Activated T-helper 1 cell treated with anti-CD3 and anti-CD28 coated beads, Interleukin-12 subunit alpha, Interleukin-12 subunit beta, Interleukin-2, Interleukin-4 antibody, amounts not matched to agents 30 ng/mL and 10 ng/mL and 1 ng/mL, durations not matched to agents 14 hours and 24 hours and 36 hours (primary cell): ENCODE measurements around the gene KCTD19. TPM values are rescaled to one million over a fixed set of nuclear protein-coding genes. Genes with fewer than 3 reads are reported as not detected.
"Not testable (repeated sequence)": the region's sequence is repeated elsewhere in the genome, so short reads cannot be mapped to it uniquely, and the experiment has no call there.

Experiments used
- DNase-seq: peaks from one replicate; pipeline ENCODE4 v3.0.0; 2021; ENCODE audit warnings: low spot score
- H3K27ac Mint-ChIP-seq: one replicate; pipeline ENCODE4 v1.8.0; 2021; ENCODE audit warnings: mild to moderate bottlenecking, mixed read lengths
- H3K27me3 Mint-ChIP-seq: one replicate; pipeline ENCODE4 v1.8.0; 2022; ENCODE audit warnings: mild to moderate bottlenecking, moderate library complexity, mixed read lengths; ENCODE audit not compliant: insufficient read depth
- H3K36me3 Mint-ChIP-seq: one replicate; pipeline ENCODE4 v1.8.0; 2021; ENCODE audit warnings: low read depth, mixed read lengths
- H3K4me1 Mint-ChIP-seq: one replicate; pipeline ENCODE4 v1.8.0; 2021; ENCODE audit warnings: low read depth, mixed read lengths
- H3K4me3 Mint-ChIP-seq: one replicate; pipeline ENCODE4 v1.8.0; 2021; ENCODE audit warnings: mild to moderate bottlenecking, moderate library complexity, mixed read lengths
- H3K9me3 Mint-ChIP-seq: one replicate; pipeline ENCODE4 v1.8.0; 2021; ENCODE audit warnings: mixed read lengths
- intact Hi-C: fragments of 100-400 bp; cut with micrococcal nuclease; formaldehyde crosslinking; loops from one replicate; pipeline ENCODE4 v1.15.1; 2024
- total RNA-seq: library from RNA; stranded (reverse); gene quantifications from 2 replicates; pipeline ENCODE4 v1.2.3, GENCODE V29; 2022

KCTD19 gene
- 0.22 and 0.62 TPM in 2 replicates for total RNA-seq

- peak within 1 kb of the TSS; percentile 56 for H3K27ac Mint-ChIP-seq
- H3K9me3 Mint-ChIP-seq: no peaks in the 10 kb centered on the region
- DNase-seq: peak; percentile 34
- peaks cover 45% of the 10 kb centered on the region for H3K27me3 Mint-ChIP-seq
- intact Hi-C loops: no loop called here
- H3K4me3 Mint-ChIP-seq: peak within 1 kb of the TSS; percentile 87
- H3K4me1 Mint-ChIP-seq: peaks cover 5% of the 10 kb centered on the region
- H3K36me3 Mint-ChIP-seq: no peaks in the 10 kb centered on the region
These were observed at the start of gene KCTD19, which contains the start of gene LRRC36 for GRCh38 chr16:67326472-67327309. KCTD19 (minus strand) TSS chr16:67326741; CDS start chr16:67326707, 34 bp downstream. LRRC36 (plus strand) TSS chr16:67326815; CDS start chr16:67326863, 48 bp downstream.

- H3K27me3 Mint-ChIP-seq, intact Hi-C loops, H3K27ac Mint-ChIP-seq, H3K4me3 Mint-ChIP-seq, H3K9me3 Mint-ChIP-seq, DNase-seq, H3K4me1 Mint-ChIP-seq, H3K36me3 Mint-ChIP-seq: not testable (repeated sequence)
These were observed 49.5 kb upstream of the KCTD19 start for GRCh38 chr16:67376012-67376411.

GRCh38 chr16:67372664-67373063 is 46.1 kb upstream of the KCTD19 start:
- intact Hi-C loops: no loop called here

DNA sequence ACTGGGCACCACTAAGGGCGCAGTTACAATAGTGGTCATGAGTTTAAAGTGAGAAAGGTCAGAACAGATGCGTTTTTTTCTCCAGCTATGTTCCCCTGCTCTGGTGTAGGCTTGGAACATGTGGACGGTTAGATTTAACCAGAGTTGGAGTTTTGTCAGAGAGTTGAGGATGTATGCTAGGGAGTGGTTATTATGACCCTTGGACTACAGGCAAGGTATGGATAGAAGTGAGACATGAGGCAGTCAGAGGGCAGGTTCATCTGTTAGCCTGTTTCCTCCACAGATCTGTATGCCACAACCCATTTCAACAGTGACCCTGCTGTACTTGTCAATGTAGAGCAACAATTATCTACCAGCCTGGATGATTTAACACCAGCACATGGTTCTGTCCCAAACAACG is 44.1 kb upstream of the KCTD19 start:
- no peak overlapping the region for H3K4me3 Mint-ChIP-seq
- intact Hi-C loops: no loop called here
- no peak for DNase-seq
- H3K4me1 Mint-ChIP-seq: no peaks in the 10 kb centered on the region
- H3K9me3 Mint-ChIP-seq: no peaks in the 10 kb centered on the region
- H3K27ac Mint-ChIP-seq: no peak overlapping the region
- no peaks in the 10 kb centered on the region for H3K36me3 Mint-ChIP-seq
- no peaks in the 10 kb centered on the region for H3K27me3 Mint-ChIP-seq

More at GRCh38 chr16:67372664-67373063, 46.1 kb upstream of the KCTD19 start:
- H3K4me3 Mint-ChIP-seq: no peak overlapping the region
- H3K27me3 Mint-ChIP-seq: peaks cover 2% of the 10 kb centered on the region
- H3K9me3 Mint-ChIP-seq: no peaks in the 10 kb centered on the region
- no peaks in the 10 kb centered on the region for H3K36me3 Mint-ChIP-seq
- no peak for DNase-seq
- H3K4me1 Mint-ChIP-seq: no peaks in the 10 kb centered on the region
- H3K27ac Mint-ChIP-seq: no peak overlapping the region

- intact Hi-C loops: no loop called here
- Mint-ChIP-seq H3K27me3 (peaks cover 10% of the 10 kb centered on the region), H3K4me1 (peaks cover 6% of the 10 kb centered on the region)
These were observed 38.2 kb upstream of the KCTD19 start for GRCh38 chr16:67364600-67365235.

GRCh38 chr16:67361038-67361437 is 34.5 kb upstream of the KCTD19 start:
- Mint-ChIP-seq H3K27me3 (peaks cover 17% of the 10 kb centered on the region), H3K4me1 (peaks cover 6% of the 10 kb centered on the region), H3K27ac (no peak overlapping the region), H3K4me3 (no peak overlapping the region), H3K9me3 (no peaks in the 10 kb centered on the region), H3K36me3 (no peaks in the 10 kb centered on the region)
- intact Hi-C loops: no loop called here
- DNase-seq: no peak

More at GRCh38 chr16:67364600-67365235, 38.2 kb upstream of the KCTD19 start:
- no peak for DNase-seq
- Mint-ChIP-seq H3K4me3 (no peak overlapping the region), H3K27ac (no peak overlapping the region), H3K36me3 (no peaks in the 10 kb centered on the region), H3K9me3 (no peaks in the 10 kb centered on the region)

DNA sequence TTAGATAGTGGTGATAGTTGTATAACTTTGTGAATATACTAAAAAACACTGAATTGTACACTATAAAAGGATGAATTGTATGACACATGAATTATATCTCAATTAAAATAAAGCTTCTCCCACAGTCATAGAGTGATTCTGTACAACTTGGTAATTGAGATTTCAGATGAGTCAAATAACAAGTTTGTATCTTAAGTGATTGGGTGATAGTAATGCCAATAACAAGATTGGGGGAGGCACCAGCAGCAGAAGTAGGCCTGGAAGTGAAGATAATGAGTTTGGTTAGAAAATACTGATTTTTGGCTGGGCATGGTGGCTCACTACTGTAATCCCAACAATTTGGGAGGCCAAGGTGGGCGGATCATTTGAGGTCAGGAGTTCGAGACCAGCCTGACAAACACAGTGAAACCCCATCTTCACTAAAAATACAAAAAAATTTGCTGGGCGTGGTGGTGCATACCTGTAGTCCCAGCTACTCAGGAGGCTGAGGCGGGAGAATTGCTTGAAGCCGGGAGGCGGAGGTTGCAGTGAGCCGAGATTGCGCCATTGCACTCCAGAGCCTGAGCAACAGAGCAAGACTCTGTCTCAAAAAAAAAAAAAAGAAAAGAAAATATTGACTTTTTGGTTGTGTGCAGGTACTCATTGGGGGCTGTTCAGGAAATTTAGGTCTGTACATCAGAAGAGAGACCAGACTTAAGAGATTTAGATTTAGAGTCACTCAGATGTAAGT is 33.2 kb upstream of the KCTD19 start:
- H3K27me3 Mint-ChIP-seq: peaks cover 19% of the 10 kb centered on the region
- intact Hi-C loops, H3K4me1 Mint-ChIP-seq, H3K4me3 Mint-ChIP-seq, H3K27ac Mint-ChIP-seq, H3K36me3 Mint-ChIP-seq, H3K9me3 Mint-ChIP-seq, DNase-seq: not testable (repeated sequence)

DNA sequence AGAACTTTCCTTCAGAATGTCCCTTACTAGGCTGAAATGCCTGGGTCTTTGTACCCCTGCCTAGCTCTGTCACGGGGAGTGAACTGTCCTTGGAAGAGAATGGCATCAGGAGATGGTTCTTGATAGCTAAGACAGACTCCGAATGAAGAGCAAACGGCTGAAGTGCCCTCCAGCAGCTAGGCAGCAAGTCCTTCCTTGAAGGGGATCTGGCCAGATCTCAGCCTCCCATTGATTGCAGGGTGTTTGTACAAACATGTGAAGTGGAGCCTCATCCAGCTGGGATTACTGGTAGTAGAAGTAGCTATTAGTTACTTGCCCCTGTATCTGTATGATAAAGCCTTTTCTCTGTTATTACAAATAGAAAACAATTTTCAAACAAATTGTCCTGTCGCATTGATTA is 31.0 kb upstream of the KCTD19 start:
- Mint-ChIP-seq H3K27me3 (peaks cover 17% of the 10 kb centered on the region), H3K4me3 (no peak overlapping the region), H3K27ac (no peak overlapping the region), H3K36me3 (no peaks in the 10 kb centered on the region), H3K9me3 (no peaks in the 10 kb centered on the region), H3K4me1 (no peaks in the 10 kb centered on the region)
- DNase-seq: no peak
- intact Hi-C loops: no loop called here

DNA sequence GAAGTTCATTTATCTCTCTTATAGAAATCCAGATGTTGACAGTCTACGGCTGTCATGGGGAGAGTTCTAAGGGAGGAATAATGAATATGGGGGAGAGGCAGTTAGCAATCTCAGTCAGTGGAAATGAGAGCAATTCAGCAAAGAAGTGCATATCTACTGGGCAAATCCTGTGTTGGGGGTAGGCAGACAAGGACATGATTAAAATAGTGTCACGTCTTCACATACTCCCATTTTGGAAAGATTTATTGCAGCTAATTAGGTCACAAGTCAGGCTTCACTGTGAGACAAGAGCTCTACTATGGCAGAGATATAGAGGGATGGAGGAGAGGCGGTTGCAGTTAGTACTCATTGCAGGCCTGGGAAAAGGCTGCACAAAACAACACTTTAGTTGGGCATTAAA is 29.9 kb upstream of the KCTD19 start:
- H3K9me3 Mint-ChIP-seq: no peaks in the 10 kb centered on the region
- no peak for DNase-seq
- no peaks in the 10 kb centered on the region for H3K4me1 Mint-ChIP-seq
- no peak overlapping the region for H3K27ac Mint-ChIP-seq
- H3K4me3 Mint-ChIP-seq: no peak overlapping the region
- intact Hi-C loops: no loop called here
- H3K36me3 Mint-ChIP-seq: no peaks in the 10 kb centered on the region
- H3K27me3 Mint-ChIP-seq: peaks cover 17% of the 10 kb centered on the region

DNA sequence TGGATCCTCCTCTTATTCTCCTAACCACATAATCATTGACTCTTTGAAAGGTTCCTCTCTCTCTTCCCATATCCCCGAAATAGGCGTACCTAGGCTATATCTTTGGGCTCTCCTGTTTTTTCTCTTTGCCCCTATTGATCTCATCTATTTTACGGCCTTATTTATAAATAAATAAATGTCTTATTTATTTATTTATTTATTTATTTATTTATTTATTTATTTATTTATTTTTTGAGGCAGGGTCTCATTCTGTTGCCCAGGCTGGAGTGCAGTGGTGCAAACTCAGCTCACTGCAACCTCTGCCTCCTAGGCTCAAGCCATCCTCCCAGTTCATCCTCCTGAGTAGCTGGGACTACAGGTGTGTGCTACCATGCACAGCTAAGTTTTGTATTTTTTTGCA is 25.9 kb upstream of the KCTD19 start:
- not testable (repeated sequence) for H3K36me3 Mint-ChIP-seq, H3K9me3 Mint-ChIP-seq, DNase-seq, H3K4me3 Mint-ChIP-seq, H3K4me1 Mint-ChIP-seq, H3K27ac Mint-ChIP-seq
- intact Hi-C loops: loop anchor here (5.0 kb wide), 1 partner anchor 40 kb away; the partner anchor contains the start of gene TPPP3
- H3K27me3 Mint-ChIP-seq: peaks cover 13% of the 10 kb centered on the region

DNA sequence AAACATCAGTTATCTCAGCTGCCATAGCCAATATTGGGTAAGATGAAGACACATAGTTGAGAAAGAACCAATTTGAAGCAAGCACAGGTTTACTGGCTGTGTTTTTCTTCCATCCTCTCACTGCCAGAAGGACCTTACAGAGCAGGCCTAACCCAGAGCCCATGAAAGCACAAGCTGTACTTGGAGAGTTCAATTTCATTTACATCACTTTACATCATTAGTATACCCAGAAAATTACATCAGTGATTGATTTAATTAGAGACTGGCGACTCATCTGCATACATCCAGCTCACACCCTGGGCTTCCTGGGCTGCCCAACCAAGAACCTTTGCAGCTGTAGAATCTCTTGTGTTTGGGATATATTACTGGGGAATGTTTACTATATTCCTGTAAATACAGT is 23.8 kb upstream of the KCTD19 start:
- no peak overlapping the region for H3K27ac Mint-ChIP-seq
- H3K4me1 Mint-ChIP-seq: no peaks in the 10 kb centered on the region
- no peaks in the 10 kb centered on the region for H3K9me3 Mint-ChIP-seq
- intact Hi-C loops: loop anchor here (5.0 kb wide), 1 partner anchor 42 kb away; the partner anchor contains the start of gene TPPP3
- peaks cover 16% of the 10 kb centered on the region for H3K27me3 Mint-ChIP-seq
- no peak for DNase-seq
- no peak overlapping the region for H3K4me3 Mint-ChIP-seq
- H3K36me3 Mint-ChIP-seq: no peaks in the 10 kb centered on the region

DNA sequence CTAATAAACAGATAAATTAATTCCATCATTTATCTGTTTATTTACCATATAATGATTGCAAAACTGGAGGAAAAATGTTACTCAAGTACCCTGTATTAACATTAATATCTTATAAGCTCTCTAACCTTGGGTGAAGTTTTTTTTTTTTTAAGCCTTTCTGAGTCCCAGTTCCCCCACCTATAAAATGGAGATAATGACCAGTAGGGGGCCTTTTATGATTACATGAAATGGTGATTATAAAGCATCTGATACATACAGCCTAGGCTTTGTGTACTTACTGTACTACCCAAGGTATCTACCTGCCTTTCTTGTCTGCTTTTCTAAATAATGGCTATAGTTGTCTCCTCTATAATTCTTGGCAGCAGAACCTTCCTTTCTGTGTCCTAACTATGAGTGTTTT is 22.6 kb upstream of the KCTD19 start:
- H3K4me1 Mint-ChIP-seq: no peaks in the 10 kb centered on the region
- no peaks in the 10 kb centered on the region for H3K9me3 Mint-ChIP-seq
- no peak for DNase-seq
- intact Hi-C loops: no loop called here
- H3K27me3 Mint-ChIP-seq: peaks cover 16% of the 10 kb centered on the region
- no peak overlapping the region for H3K4me3 Mint-ChIP-seq
- no peaks in the 10 kb centered on the region for H3K36me3 Mint-ChIP-seq
- no peak overlapping the region for H3K27ac Mint-ChIP-seq

DNA sequence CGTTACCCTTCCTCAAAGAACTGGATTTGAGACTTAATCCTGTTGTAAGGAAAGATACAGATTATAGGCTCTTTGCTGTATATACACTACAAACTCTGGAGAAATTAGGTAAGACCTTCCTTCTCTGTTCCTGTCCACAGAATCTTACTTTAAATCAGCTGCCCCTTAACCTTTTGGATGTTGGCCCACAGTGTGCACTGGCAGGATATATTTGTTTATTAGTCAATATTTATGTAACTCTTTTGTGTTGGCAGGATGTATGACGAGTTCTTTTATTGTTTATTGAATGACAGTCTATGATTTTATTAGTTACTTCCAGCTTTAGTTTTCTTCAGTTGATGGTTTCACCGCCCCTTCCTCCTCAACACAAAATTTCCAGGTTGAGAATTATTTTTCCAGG is 19.8 kb upstream of the KCTD19 start:
- Mint-ChIP-seq H3K36me3 (no peaks in the 10 kb centered on the region), H3K27me3 (peaks cover 12% of the 10 kb centered on the region), H3K4me3 (no peak overlapping the region), H3K27ac (no peak overlapping the region), H3K4me1 (no peaks in the 10 kb centered on the region), H3K9me3 (no peaks in the 10 kb centered on the region)
- DNase-seq: no peak
- intact Hi-C loops: no loop called here
